Colonic mucosa (tissue), 4 donors: ENCODE results near the gene TYW1B. TPM values are rescaled to one million over a fixed set of nuclear protein-coding genes. Genes with fewer than 3 reads are reported as not detected.
"Not testable (repeated sequence)": the region's sequence is repeated elsewhere in the genome, so short reads cannot be mapped to it uniquely, and the experiment has no call there.

Experiments used
- DNase-seq: peaks from one replicate; pipeline ENCODE4 v3.0.0-alpha.2; 2020
- H3K27ac ChIP-seq: fragments of 200-600 bp; one replicate; pipeline ENCODE4 v1.8.0; 2021
- H3K27me3 ChIP-seq: fragments of 200-600 bp; one replicate; pipeline ENCODE4 v1.8.0; 2021
- H3K36me3 ChIP-seq: fragments of 200-600 bp; one replicate; pipeline ENCODE4 v1.8.0; 2021
- H3K4me1 ChIP-seq: fragments of 200-600 bp; one replicate; pipeline ENCODE4 v1.8.0; 2021; ENCODE audit warnings: mild to moderate bottlenecking
- H3K4me3 ChIP-seq: fragments of 200-600 bp; one replicate; pipeline ENCODE4 v1.8.0; 2021
- H3K9ac ChIP-seq, 2 donors: one replicate each; pipeline ENCODE4 v1.7.0; 2013; ENCODE audit warnings: control low read depth in 2 of 2, low read depth in 2 of 2, low read length in 2 of 2
- H3K9me3 ChIP-seq: fragments of 200-600 bp; one replicate; pipeline ENCODE4 v1.8.0; 2021
- CTCF ChIP-seq: fragments of 200-600 bp; IDR thresholded peaks from one replicate; pipeline ENCODE4 v1.8.0; 2022; ENCODE audit warnings: antibody characterized with exemption, mild to moderate bottlenecking
- intact Hi-C: fragments of 100-400 bp; cut with DNase I; formaldehyde crosslinking; loops from one replicate; pipeline ENCODE4 v1.14.1; 2022
- total RNA-seq, 2 donors: library from RNA; stranded (reverse); fragmentation: NEBNext Ultra II Directional in 1 of 2; extraction: Animal tissue kit (Norgen Biotek cat#: 25700) in 1 of 2; gene quantifications; one replicate each; pipeline ENCODE4 v1.2.1, GENCODE V29; 2021
- donor health status: healthy.
- donor health status: DM: no; HTN: no; CAD: no.
- donor health status: DM: no; HTN: no; CAD: no.

TYW1B gene
- total RNA-seq, 2 donors from 2014 or later = 1.9 to 8.9 TPM

- Histone ChIP-seq H3K36me3 (no peaks in the 10 kb centered on the region), H3K9ac (no peak overlapping the region), H3K4me1 (no peaks in the 10 kb centered on the region), H3K4me3 (no peak overlapping the region), H3K9me3 (no peaks in the 10 kb centered on the region), H3K27me3 (no peaks in the 10 kb centered on the region), H3K27ac (no peak overlapping the region)
- DNase-seq = no peak
- intact Hi-C loops = loop anchor here (5.0 to 10.0 kb wide), 2 partner anchors 293 to 1031 kb away; no protein-coding TSS in a partner anchor
- TF ChIP-seq CTCF = no peak
Measured at GRCh38 chr7:72785166-72785955, 42.6 kb downstream of the TYW1B start.

GRCh38 chr7:72783601-72784370, 44.2 kb downstream of the TYW1B start:
- H3K27me3 ChIP-seq, H3K9me3 ChIP-seq, H3K4me3 ChIP-seq, H3K36me3 ChIP-seq, H3K27ac ChIP-seq, H3K9ac ChIP-seq, H3K4me1 ChIP-seq: not testable (repeated sequence)
- intact Hi-C loops = loop anchor here (10.0 kb wide), 1 partner anchor 1029 kb away; no protein-coding TSS in a partner anchor
- peak; percentile 27 for DNase-seq

GRCh38 chr7:72781631-72782030, 46.4 kb downstream of the TYW1B start:
- Histone ChIP-seq H3K9me3 (no peaks in the 10 kb centered on the region), H3K27me3 (no peaks in the 10 kb centered on the region), H3K27ac (no peak overlapping the region), H3K4me3 (no peak overlapping the region), H3K4me1 (no peaks in the 10 kb centered on the region), H3K36me3 (no peaks in the 10 kb centered on the region), H3K9ac (no peak overlapping the region)
- intact Hi-C loops = loop anchor here (10.0 kb wide), 1 partner anchor 1027 kb away; no protein-coding TSS in a partner anchor
- no peak for TF ChIP-seq CTCF
- no peak for DNase-seq

GRCh38 chr7:72781161-72781560, 46.8 kb downstream of the TYW1B start:
- Histone ChIP-seq H3K27me3 (no peaks in the 10 kb centered on the region), H3K9me3 (no peaks in the 10 kb centered on the region), H3K36me3 (no peaks in the 10 kb centered on the region), H3K9ac (no peak overlapping the region), H3K4me3 (no peak overlapping the region), H3K4me1 (no peaks in the 10 kb centered on the region), H3K27ac (no peak overlapping the region)
- no peak for TF ChIP-seq CTCF
- intact Hi-C loops = loop anchor here (10.0 kb wide), 1 partner anchor 1026 kb away; no protein-coding TSS in a partner anchor
- DNase-seq = no peak

- H3K4me3 ChIP-seq, H3K9me3 ChIP-seq, H3K9ac ChIP-seq, H3K27me3 ChIP-seq, H3K4me1 ChIP-seq, H3K36me3 ChIP-seq, DNase-seq, H3K27ac ChIP-seq: not testable (repeated sequence)
- intact Hi-C loops = loop anchor here (10.0 kb wide), 1 partner anchor 1026 kb away; no protein-coding TSS in a partner anchor
Measured at GRCh38 chr7:72780289-72780894, 47.6 kb downstream of the TYW1B start.

GRCh38 chr7:72777167-72777566, 50.8 kb downstream of the TYW1B start:
- H3K36me3 ChIP-seq, H3K9me3 ChIP-seq, H3K4me1 ChIP-seq, intact Hi-C loops, DNase-seq, H3K27me3 ChIP-seq, H3K4me3 ChIP-seq, H3K9ac ChIP-seq, H3K27ac ChIP-seq: not testable (repeated sequence)

- H3K9me3 ChIP-seq, H3K36me3 ChIP-seq, intact Hi-C loops, H3K4me1 ChIP-seq, H3K27ac ChIP-seq, DNase-seq, H3K9ac ChIP-seq, H3K4me3 ChIP-seq, H3K27me3 ChIP-seq: not testable (repeated sequence)
Measured at GRCh38 chr7:72772627-72773026, 55.4 kb downstream of the TYW1B start.

GRCh38 chr7:72766994-72767393, 61.0 kb downstream of the TYW1B start:
- intact Hi-C loops, DNase-seq, H3K4me1 ChIP-seq, H3K4me3 ChIP-seq, H3K36me3 ChIP-seq, H3K27me3 ChIP-seq, H3K9me3 ChIP-seq, H3K9ac ChIP-seq, H3K27ac ChIP-seq: not testable (repeated sequence)
